ENCODE data around the gene NUCB1. TPM values are rescaled to one million over a fixed set of nuclear protein-coding genes. Genes with fewer than 3 reads are reported as not detected.

NUCB1 gene
- total RNA-seq, 4 donors from 2014 or later = 267 to 424 (median 371) TPM

DNA sequence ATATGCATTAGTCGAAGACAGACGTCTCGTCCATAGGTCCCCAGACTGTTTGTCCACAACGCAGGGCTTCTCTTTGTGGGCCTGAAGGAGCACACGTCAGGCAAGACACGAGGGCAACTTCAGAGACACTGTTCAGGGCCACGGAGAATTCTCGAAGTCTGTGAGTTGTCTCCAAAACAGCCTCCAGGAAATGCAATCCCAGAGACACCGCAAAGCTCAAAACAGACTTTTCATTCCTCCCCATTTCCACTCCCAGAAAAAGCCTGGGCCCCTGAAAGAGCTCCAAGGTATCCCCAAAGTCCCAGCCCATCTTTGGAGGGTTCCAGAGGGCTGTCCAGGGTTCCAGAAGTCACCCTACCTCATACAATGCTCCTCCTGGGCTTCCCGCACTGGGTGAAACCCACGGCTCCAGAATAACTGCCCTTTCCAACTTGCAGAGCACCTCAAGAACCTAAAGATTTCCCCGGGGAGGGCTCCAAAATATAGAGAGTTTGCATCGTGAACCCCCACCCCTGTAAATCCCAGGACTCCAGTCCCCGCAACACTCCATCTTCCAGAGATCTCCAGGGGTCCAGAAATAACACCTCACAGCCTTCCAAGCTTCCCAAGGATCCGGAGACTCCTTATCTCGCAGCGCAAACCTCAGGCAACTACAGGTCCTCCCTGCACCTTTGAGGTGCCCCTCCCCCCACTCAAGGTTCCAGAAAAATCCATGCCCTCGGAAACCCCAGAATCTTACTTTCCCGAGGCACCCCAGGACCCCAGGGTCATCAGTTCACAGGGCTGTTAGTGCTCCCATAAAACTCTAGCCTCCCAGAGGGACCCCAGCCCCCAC is 64.3 kb downstream of the NUCB1 start:
- H3K27ac ChIP-seq = peak overlapping the region; percentile 87 to 97 (median 92)
- no peaks in the 10 kb centered on the region for H3K9me3 ChIP-seq
- peaks cover 10 to 17% of the 10 kb centered on the region in 2 donors for H3K36me3 ChIP-seq
- intact Hi-C loops (cut with DNase I) = no loop called here
- WGBS, 2 donors = 46 to 47% methylated on average over 11 to 18 of the region's 19 CpGs
- no peak for DNase-seq
- no peaks in the 10 kb centered on the region for H3K27me3 ChIP-seq
- peaks cover 44 to 54% of the 10 kb centered on the region in 2 donors for H3K4me1 ChIP-seq
- TF ChIP-seq, protein P1, sequence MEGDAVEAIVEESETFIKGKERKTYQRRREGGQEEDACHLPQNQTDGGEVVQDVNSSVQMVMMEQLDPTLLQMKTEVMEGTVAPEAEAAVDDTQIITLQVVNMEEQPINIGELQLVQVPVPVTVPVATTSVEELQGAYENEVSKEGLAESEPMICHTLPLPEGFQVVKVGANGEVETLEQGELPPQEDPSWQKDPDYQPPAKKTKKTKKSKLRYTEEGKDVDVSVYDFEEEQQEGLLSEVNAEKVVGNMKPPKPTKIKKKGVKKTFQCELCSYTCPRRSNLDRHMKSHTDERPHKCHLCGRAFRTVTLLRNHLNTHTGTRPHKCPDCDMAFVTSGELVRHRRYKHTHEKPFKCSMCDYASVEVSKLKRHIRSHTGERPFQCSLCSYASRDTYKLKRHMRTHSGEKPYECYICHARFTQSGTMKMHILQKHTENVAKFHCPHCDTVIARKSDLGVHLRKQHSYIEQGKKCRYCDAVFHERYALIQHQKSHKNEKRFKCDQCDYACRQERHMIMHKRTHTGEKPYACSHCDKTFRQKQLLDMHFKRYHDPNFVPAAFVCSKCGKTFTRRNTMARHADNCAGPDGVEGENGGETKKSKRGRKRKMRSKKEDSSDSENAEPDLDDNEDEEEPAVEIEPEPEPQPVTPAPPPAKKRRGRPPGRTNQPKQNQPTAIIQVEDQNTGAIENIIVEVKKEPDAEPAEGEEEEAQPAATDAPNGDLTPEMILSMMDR (IDR thresholded peaks at IDR 0.05) = no peak
- no peak for TF ChIP-seq POLR2A (IDR thresholded peaks at IDR 0.05)
- peak overlapping the region in 2 of 3 donors; percentile 4 to 95 for H3K4me3 ChIP-seq (replicated peaks in 1 of 3)

DNA sequence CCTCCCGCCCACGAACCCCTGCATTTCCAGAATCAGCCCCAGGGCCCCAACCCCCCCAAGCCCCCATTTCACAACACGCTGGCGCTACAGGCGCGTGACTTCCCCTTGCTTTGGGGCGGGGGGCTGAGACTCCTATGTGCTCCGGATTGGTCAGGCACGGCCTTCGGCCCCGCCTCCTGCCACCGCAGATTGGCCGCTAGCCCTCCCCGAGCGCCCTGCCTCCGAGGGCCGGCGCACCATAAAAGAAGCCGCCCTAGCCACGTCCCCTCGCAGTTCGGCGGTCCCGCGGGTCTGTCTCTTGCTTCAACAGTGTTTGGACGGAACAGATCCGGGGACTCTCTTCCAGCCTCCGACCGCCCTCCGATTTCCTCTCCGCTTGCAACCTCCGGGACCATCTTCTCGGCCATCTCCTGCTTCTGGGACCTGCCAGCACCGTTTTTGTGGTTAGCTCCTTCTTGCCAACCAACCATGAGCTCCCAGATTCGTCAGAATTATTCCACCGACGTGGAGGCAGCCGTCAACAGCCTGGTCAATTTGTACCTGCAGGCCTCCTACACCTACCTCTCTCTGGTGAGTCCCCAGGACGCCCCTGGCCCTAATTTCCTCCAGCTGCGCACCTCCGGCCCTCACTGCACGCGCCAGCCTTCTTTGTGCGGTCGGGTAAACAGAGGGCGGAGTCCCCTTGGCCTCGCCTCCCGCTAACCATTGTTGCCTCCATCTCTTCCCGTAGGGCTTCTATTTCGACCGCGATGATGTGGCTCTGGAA is 65.1 kb downstream of the NUCB1 start, which contains the start of gene FTL:
Gene FTL, plus strand, starts transcription at position 270 of the 766 bp plus-strand sequence. Its CDS starts 199 bp downstream, at position 469.
- 1% methylated on average over 20 to 32 of the region's 52 CpGs for WGBS, 2 donors
- no peaks in the 10 kb centered on the region for H3K9me3 ChIP-seq
- peak; percentile 100 for TF ChIP-seq POLR2A (IDR thresholded peaks at IDR 0.05)
- TF ChIP-seq, protein P1 (IDR thresholded peaks at IDR 0.05) = no peak
- peak; percentile 98 to 99 for DNase-seq
- peaks cover 44 to 54% of the 10 kb centered on the region in 2 donors for H3K4me1 ChIP-seq
- intact Hi-C loops (cut with DNase I) = no loop called here
- H3K27me3 ChIP-seq = no peaks in the 10 kb centered on the region
- H3K4me3 ChIP-seq (replicated peaks in 1 of 3) = peak within 1 kb of the TSS; percentile 45 to 100 (median 95)
- H3K27ac ChIP-seq = peak within 1 kb of the TSS; percentile 91 to 97 (median 92)
- H3K36me3 ChIP-seq = peaks cover 11 to 17% of the 10 kb centered on the region in 2 donors

GRCh38 chr19:48965806-48966540 is 65.9 kb downstream of the NUCB1 start:
- peak; percentile 80 to 81 for DNase-seq
- Histone ChIP-seq H3K4me1 (peaks cover 44 to 54% of the 10 kb centered on the region in 2 donors), H3K4me3 (replicated peaks in 1 of 3) (peak overlapping the region; percentile 45 to 100 (median 95)), H3K36me3 (peaks cover 15 to 17% of the 10 kb centered on the region in 2 donors), H3K27me3 (no peaks in the 10 kb centered on the region), H3K9me3 (no peaks in the 10 kb centered on the region), H3K27ac (peak overlapping the region; percentile 91 to 97 (median 92))
- WGBS, 2 donors = 18 to 20% methylated on average over 24 to 27 of the region's 36 CpGs
- intact Hi-C loops (cut with DNase I) = no loop called here
- TF ChIP-seq, protein P1 (IDR thresholded peaks at IDR 0.05) = no peak
- no peak for TF ChIP-seq POLR2A (IDR thresholded peaks at IDR 0.05)

GRCh38 chr19:48966541-48967345 is 66.6 kb downstream of the NUCB1 start:
- no peak for TF ChIP-seq POLR2A (IDR thresholded peaks at IDR 0.05)
- TF ChIP-seq, protein P1 (IDR thresholded peaks at IDR 0.05) = no peak
- 70 to 80% methylated on average over 10 of the region's 10 CpGs for WGBS, 2 donors
- Histone ChIP-seq H3K4me3 (replicated peaks in 1 of 3) (peak overlapping the region; percentile 45 to 100 (median 95)), H3K9me3 (no peaks in the 10 kb centered on the region), H3K27me3 (no peaks in the 10 kb centered on the region), H3K36me3 (peaks cover 15 to 17% of the 10 kb centered on the region in 2 donors), H3K27ac (peak overlapping the region; percentile 91 to 97 (median 92)), H3K4me1 (peaks cover 44 to 54% of the 10 kb centered on the region in 2 donors)
- peak; percentile 28 to 38 for DNase-seq
- intact Hi-C loops (cut with DNase I) = no loop called here

Data from thyroid gland (tissue), 4 donors.